Spinal cord (tissue), 10 donors: ENCODE results near the gene C3orf18. TPM values are rescaled to one million over a fixed set of nuclear protein-coding genes. Genes with fewer than 3 reads are reported as not detected.

Experiments used
- DNase-seq, 6 donors: peaks; one replicate each; pipeline versions ENCODE4 v3.0.0 to v3.0.0-alpha.2; 2013 to 2015; ENCODE audit warnings: low spot score in 6 of 6, low read depth in 4 of 6
- H3K27ac ChIP-seq: one replicate; pipeline ENCODE4 v1.5.1; 2013; ENCODE audit warnings: low read depth, low read length, control low read depth
- H3K27me3 ChIP-seq: one replicate; pipeline ENCODE4 v1.6.1; 2013; ENCODE audit warnings: low read length; ENCODE audit not compliant: control insufficient read depth, insufficient read depth
- H3K36me3 ChIP-seq: one replicate; pipeline ENCODE4 v1.6.1; 2013; ENCODE audit warnings: low read length; ENCODE audit not compliant: control insufficient read depth, insufficient read depth
- H3K4me1 ChIP-seq: one replicate; pipeline ENCODE4 v1.6.1; 2013; ENCODE audit warnings: low read length; ENCODE audit not compliant: control insufficient read depth, insufficient read depth
- H3K4me3 ChIP-seq: one replicate; pipeline ENCODE4 v1.5.1; 2013; ENCODE audit warnings: low read depth, low read length, control low read depth
- H3K9me3 ChIP-seq: one replicate; pipeline ENCODE4 v1.6.1; 2013; ENCODE audit warnings: low read length; ENCODE audit not compliant: control insufficient read depth, insufficient read depth
- whole genome bisulfite sequencing: methylation state at CpG from one replicate; pipeline ENCODE4 v1.1.5; 2013; ENCODE audit warnings: missing lambda C conversion rate; ENCODE audit not compliant: insufficient coverage; 5-methylcytosine and 5-hydroxymethylcytosine counted together
- polyA plus RNA-seq, 2 donors: library from polyadenylated mRNA; unstranded; fragments of 120-200 nt; gene quantifications; one replicate each; pipeline ENCODE4 v1.2.1, GENCODE V29; 2013; ENCODE audit not compliant: insufficient read length in 2 of 2
- total RNA-seq, 2 donors: library from RNA; depleted of rRNA in 1 of 2; stranded (reverse); fragments of 120-200 nt in 1 of 2; fragments of >200 nt in 1 of 2; gene quantifications; one replicate each; pipeline versions ENCODE4 v1.2.3 to v1.2.4, GENCODE V29; 2013 to 2014
- donor health status: healthy.

C3orf18 gene
- total and polyA plus RNA-seq, 4 donors = 22.6 to 43.6 (median 30.5) TPM

- no peaks in the 10 kb centered on the region for H3K36me3 ChIP-seq
- H3K27me3 ChIP-seq = no peaks in the 10 kb centered on the region
- H3K27ac ChIP-seq = no peak overlapping the region
- no peaks in the 10 kb centered on the region for H3K9me3 ChIP-seq
- H3K4me3 ChIP-seq = no peak overlapping the region
- DNase-seq = no peak
- no peaks in the 10 kb centered on the region for H3K4me1 ChIP-seq
- 78% methylated on average over 8 of the region's 9 CpGs for WGBS
Observed at GRCh38 chr3:50591196-50591741, 23.7 kb upstream of the C3orf18 start.

GRCh38 chr3:50588759-50589433 lies 21.3 kb upstream of the C3orf18 start:
- H3K9me3 ChIP-seq = no peaks in the 10 kb centered on the region
- H3K36me3 ChIP-seq = no peaks in the 10 kb centered on the region
- H3K27ac ChIP-seq = no peak overlapping the region
- no peak overlapping the region for H3K4me3 ChIP-seq
- no peak for DNase-seq
- no peaks in the 10 kb centered on the region for H3K4me1 ChIP-seq
- WGBS = 90% methylated on average over 2 of the region's 4 CpGs
- H3K27me3 ChIP-seq = no peaks in the 10 kb centered on the region

- WGBS = 69% methylated on average over 17 of the region's 17 CpGs
- DNase-seq = no peak
Observed at GRCh38 chr3:50587806-50588758, 20.5 kb upstream of the C3orf18 start.

GRCh38 chr3:50587373-50587772 lies 19.8 kb upstream of the C3orf18 start:
- H3K9me3 ChIP-seq = no peaks in the 10 kb centered on the region
- H3K4me1 ChIP-seq = no peaks in the 10 kb centered on the region
- 86% methylated on average over 5 of the region's 6 CpGs for WGBS
- no peak overlapping the region for H3K27ac ChIP-seq
- H3K4me3 ChIP-seq = no peak overlapping the region
- H3K36me3 ChIP-seq = peaks cover 5% of the 10 kb centered on the region
- no peak for DNase-seq
- H3K27me3 ChIP-seq = no peaks in the 10 kb centered on the region

More at GRCh38 chr3:50587806-50588758, 20.5 kb upstream of the C3orf18 start:
- Histone ChIP-seq H3K4me1 (no peaks in the 10 kb centered on the region), H3K4me3 (no peak overlapping the region), H3K36me3 (no peaks in the 10 kb centered on the region), H3K27me3 (no peaks in the 10 kb centered on the region), H3K27ac (no peak overlapping the region), H3K9me3 (no peaks in the 10 kb centered on the region)

- no peak for DNase-seq
- Histone ChIP-seq H3K36me3 (peaks cover 12% of the 10 kb centered on the region), H3K9me3 (no peaks in the 10 kb centered on the region), H3K27me3 (no peaks in the 10 kb centered on the region), H3K27ac (no peak overlapping the region), H3K4me1 (no peaks in the 10 kb centered on the region), H3K4me3 (no peak overlapping the region)
- 81% methylated on average over 2 of the region's 3 CpGs for WGBS
Observed at GRCh38 chr3:50586763-50587070, 19.2 kb upstream of the C3orf18 start.

GRCh38 chr3:50585919-50586762 lies 18.6 kb upstream of the C3orf18 start:
- Histone ChIP-seq H3K9me3 (no peaks in the 10 kb centered on the region), H3K4me3 (no peak overlapping the region), H3K36me3 (peaks cover 18% of the 10 kb centered on the region), H3K27ac (no peak overlapping the region), H3K27me3 (no peaks in the 10 kb centered on the region), H3K4me1 (no peaks in the 10 kb centered on the region)
- DNase-seq = no peak
- WGBS = 92% methylated on average over 5 of the region's 6 CpGs

- Histone ChIP-seq H3K9me3 (no peaks in the 10 kb centered on the region), H3K4me1 (no peaks in the 10 kb centered on the region), H3K4me3 (no peak overlapping the region), H3K27me3 (no peaks in the 10 kb centered on the region), H3K27ac (no peak overlapping the region), H3K36me3 (peaks cover 35% of the 10 kb centered on the region)
- no peak for DNase-seq
- 88% methylated on average over 2 of the region's 2 CpGs for WGBS
Observed at GRCh38 chr3:50584391-50584790, 16.8 kb upstream of the C3orf18 start.

GRCh38 chr3:50583897-50584296 lies 16.4 kb upstream of the C3orf18 start:
- Histone ChIP-seq H3K27ac (no peak overlapping the region), H3K4me3 (no peak overlapping the region), H3K36me3 (peaks cover 40% of the 10 kb centered on the region), H3K4me1 (no peaks in the 10 kb centered on the region), H3K27me3 (no peaks in the 10 kb centered on the region), H3K9me3 (no peaks in the 10 kb centered on the region)
- DNase-seq = no peak
- 86% methylated on average over 6 of the region's 6 CpGs for WGBS

GRCh38 chr3:50582083-50582482 lies 14.5 kb upstream of the C3orf18 start:
- H3K4me1 ChIP-seq = no peaks in the 10 kb centered on the region

More at GRCh38 chr3:50582083-50582482, 14.5 kb upstream of the C3orf18 start:
- peaks cover 54% of the 10 kb centered on the region for H3K36me3 ChIP-seq
- H3K27ac ChIP-seq = no peak overlapping the region
- H3K4me3 ChIP-seq = no peak overlapping the region
- DNase-seq = no peak
- H3K9me3 ChIP-seq = no peaks in the 10 kb centered on the region
- WGBS = 91% methylated on average over 6 of the region's 9 CpGs
- no peaks in the 10 kb centered on the region for H3K27me3 ChIP-seq
